Prostate gland (tissue), 2 donors: ENCODE results near the gene DPYD. TPM values are rescaled to one million over a fixed set of nuclear protein-coding genes. Genes with fewer than 3 reads are reported as not detected.

Source experiments
- DNase-seq: peaks from one replicate; pipeline ENCODE4 v3.0.0-alpha.2; 2019; ENCODE audit warnings: low spot score
- H3K27ac ChIP-seq, 2 donors: fragments of 200-600 bp; sonication (generic); 2 replicates each; pipeline ENCODE4 v1.5.1; 2017 to 2019
- H3K27me3 ChIP-seq: fragments of 200-600 bp; sonication (generic); replicated peaks from 2 replicates; pipeline ENCODE4 v1.5.1; 2019; ENCODE audit not compliant: insufficient read depth
- H3K36me3 ChIP-seq, 2 donors: fragments of 200-600 bp; sonication (generic); 1 replicate in 1 of 2; 2 replicates in 1 of 2; pipeline versions ENCODE4 v1.5.1 to v1.8.1; 2017 to 2019
- H3K4me1 ChIP-seq: fragments of 200-600 bp; sonication (generic); replicated peaks from 2 replicates; pipeline ENCODE4 v1.5.1; 2019
- H3K4me3 ChIP-seq, 2 donors: fragments of 200-600 bp; sonication (generic); 2 replicates each; pipeline ENCODE4 v1.5.1; 2017 to 2019
- H3K9me3 ChIP-seq: fragments of 200-600 bp; sonication (generic); 2 replicates; pipeline ENCODE4 v1.5.1; 2017
- POLR2A ChIP-seq: fragments of 450-650 bp; IDR thresholded peaks from one replicate; pipeline ENCODE4 v1.6.1; 2016; ENCODE audit warnings: antibody characterized with exemption, mild to moderate bottlenecking
- POLR2AphosphoS5 ChIP-seq: sonication (generic); formaldehyde crosslinking; IDR thresholded peaks from one replicate; pipeline ENCODE4 v1.6.1; 2017; ENCODE audit warnings: antibody characterized with exemption
- WGBS: methylation state at CpG from one replicate; pipeline ENCODE4 v1.1.5; 2018; 5-methylcytosine and 5-hydroxymethylcytosine counted together
- intact Hi-C: fragments of 100-400 bp; cut with DNase I; formaldehyde crosslinking; loops from one replicate; pipeline ENCODE4 v1.14.2; 2022
- total RNA-seq, 2 donors: library from RNA; depleted of rRNA; stranded (reverse); fragments of >200 nt; gene quantifications; one replicate each; pipeline ENCODE4 v1.1.0, GENCODE V29; 2016
- TF ChIP-seq, protein P1 (sequence below), 4 experiments: fragments of 200-600 bp in 2 of 4; fragments of 450-650 bp in 2 of 4; sonication (generic) in 2 of 4; IDR thresholded peaks; 1 replicate in 3 of 4; 2 replicates in 1 of 4; pipeline ENCODE4 v1.5.1; 2016 to 2019; ENCODE audit warnings: antibody characterized with exemption in 4 of 4, mild to moderate bottlenecking in 2 of 4, moderate library complexity in 2 of 4

DPYD gene
- total RNA-seq, 2 donors from 2014 or later, result 18.2 to 19.7 TPM

DNA sequence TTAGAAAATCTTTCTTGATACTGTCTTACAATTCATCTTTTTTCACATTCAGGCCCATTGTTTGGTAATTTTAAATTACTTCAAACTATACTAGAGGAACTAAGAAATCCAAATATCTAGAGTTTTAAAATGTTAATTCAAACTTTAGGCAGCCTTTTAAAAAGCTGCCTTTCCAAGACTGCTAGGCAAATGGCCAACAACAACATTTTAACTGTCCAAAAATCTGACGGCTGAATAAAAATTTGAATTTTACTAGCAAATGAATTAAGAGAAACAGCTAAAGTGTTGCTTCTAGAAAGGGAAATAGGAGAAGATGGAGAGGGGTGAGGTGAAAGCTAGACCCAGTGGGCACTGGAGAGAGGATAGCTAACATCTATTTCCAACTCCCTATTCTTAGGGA, 17.2 kb downstream of the DPYD start:
- H3K4me1 ChIP-seq, result no peaks in the 10 kb centered on the region
- H3K36me3 ChIP-seq, result no peaks in the 10 kb centered on the region
- H3K27ac ChIP-seq, result no peak overlapping the region
- DNase-seq, result no peak
- WGBS, result 3% methylated on average over 1 of the region's 1 CpG
- H3K4me3 ChIP-seq, result no peak overlapping the region
- intact Hi-C loops, result no loop called here
- H3K27me3 ChIP-seq, result no peaks in the 10 kb centered on the region
- H3K9me3 ChIP-seq, result no peaks in the 10 kb centered on the region
- TF ChIP-seq POLR2A (no peak), POLR2AphosphoS5 (no peak)
- TF ChIP-seq, protein P1, sequence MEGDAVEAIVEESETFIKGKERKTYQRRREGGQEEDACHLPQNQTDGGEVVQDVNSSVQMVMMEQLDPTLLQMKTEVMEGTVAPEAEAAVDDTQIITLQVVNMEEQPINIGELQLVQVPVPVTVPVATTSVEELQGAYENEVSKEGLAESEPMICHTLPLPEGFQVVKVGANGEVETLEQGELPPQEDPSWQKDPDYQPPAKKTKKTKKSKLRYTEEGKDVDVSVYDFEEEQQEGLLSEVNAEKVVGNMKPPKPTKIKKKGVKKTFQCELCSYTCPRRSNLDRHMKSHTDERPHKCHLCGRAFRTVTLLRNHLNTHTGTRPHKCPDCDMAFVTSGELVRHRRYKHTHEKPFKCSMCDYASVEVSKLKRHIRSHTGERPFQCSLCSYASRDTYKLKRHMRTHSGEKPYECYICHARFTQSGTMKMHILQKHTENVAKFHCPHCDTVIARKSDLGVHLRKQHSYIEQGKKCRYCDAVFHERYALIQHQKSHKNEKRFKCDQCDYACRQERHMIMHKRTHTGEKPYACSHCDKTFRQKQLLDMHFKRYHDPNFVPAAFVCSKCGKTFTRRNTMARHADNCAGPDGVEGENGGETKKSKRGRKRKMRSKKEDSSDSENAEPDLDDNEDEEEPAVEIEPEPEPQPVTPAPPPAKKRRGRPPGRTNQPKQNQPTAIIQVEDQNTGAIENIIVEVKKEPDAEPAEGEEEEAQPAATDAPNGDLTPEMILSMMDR (IDR thresholded peaks at IDR 0.05), result no peak

DNA sequence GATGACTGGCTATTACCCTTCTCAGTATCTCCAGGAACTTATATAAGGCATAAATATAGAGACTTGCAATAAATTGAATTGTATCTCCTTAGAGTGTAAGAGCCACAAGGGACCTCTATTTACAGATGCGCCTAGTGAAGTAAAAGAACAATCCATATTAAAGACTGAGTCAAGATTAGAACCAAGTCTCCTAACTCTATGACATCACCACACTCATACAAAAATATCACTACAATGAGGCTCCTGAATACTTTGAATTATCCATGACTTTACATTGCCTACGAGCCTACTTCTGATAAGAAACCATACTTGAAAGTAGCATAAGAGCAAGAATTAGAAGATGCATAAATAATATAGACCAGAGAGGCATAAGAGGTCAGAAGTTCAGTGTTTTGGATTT, 18.8 kb downstream of the DPYD start:
- H3K27me3 ChIP-seq, result no peaks in the 10 kb centered on the region
- no peak overlapping the region for H3K27ac ChIP-seq
- no peak for DNase-seq
- intact Hi-C loops, result no loop called here
- TF ChIP-seq POLR2A (no peak), POLR2AphosphoS5 (no peak)
- TF ChIP-seq, protein P1 (IDR thresholded peaks at IDR 0.05), result no peak
- H3K36me3 ChIP-seq, result no peaks in the 10 kb centered on the region
- WGBS, result 95% methylated on average over 2 of the region's 2 CpGs
- no peaks in the 10 kb centered on the region for H3K9me3 ChIP-seq
- H3K4me3 ChIP-seq, result no peak overlapping the region
- no peaks in the 10 kb centered on the region for H3K4me1 ChIP-seq

DNA sequence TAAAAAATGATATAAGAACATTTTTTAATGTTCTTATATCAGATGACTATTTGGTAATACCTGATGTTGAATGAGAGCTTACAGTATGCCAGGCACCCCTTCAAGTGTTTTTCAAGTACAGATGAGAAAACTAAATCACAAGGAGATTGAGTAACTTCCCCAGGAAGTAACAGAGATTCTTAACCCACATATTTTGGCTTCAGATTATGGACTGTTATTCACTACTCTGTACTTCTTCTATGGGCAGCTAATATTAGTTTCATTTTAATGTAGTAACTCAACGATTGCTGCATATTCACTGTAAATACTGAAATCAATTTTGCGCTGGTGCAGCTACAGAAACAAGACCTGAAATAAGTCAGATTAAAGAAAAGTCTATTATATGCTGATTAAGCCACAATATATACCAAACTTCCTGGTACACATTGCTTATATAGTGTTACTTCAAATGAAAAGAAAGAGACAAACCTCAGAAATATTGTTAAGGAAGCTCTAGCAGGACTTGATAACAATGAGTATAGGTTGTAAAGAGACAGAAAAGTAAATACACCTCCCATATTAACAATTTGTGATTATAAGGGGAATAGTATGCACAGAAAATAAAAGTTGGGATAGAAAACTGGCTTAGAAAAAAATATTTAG, 19.7 kb downstream of the DPYD start:
- intact Hi-C loops, result no loop called here
- Histone ChIP-seq H3K36me3 (no peaks in the 10 kb centered on the region), H3K27me3 (no peaks in the 10 kb centered on the region), H3K4me1 (no peaks in the 10 kb centered on the region), H3K9me3 (no peaks in the 10 kb centered on the region), H3K4me3 (no peak overlapping the region), H3K27ac (no peak overlapping the region)
- TF ChIP-seq POLR2AphosphoS5 (no peak), POLR2A (no peak)
- TF ChIP-seq, protein P1 (IDR thresholded peaks at IDR 0.05), result no peak
- 85% methylated on average over 2 of the region's 2 CpGs for WGBS
- no peak for DNase-seq

DNA sequence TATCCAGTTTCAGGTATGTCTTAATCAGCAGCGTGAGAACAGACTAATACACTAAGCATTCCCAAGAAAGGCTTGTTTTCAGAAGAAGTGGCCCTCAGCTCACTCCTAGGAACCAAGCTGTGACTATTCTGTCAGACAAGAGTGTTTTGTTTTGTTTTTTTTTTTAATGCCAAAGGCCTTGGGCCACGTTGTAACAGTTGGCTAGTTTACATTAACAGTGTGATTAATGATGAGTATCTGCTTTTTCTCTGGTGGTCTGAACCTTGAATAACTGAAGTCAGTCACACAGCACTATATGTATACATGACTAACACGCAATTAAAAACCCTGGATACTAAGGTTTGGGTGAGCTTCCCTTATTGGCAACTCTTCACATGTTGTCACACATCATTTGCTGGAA, 21.9 kb downstream of the DPYD start:
- Histone ChIP-seq H3K4me3 (no peak overlapping the region), H3K27ac (no peak overlapping the region), H3K9me3 (no peaks in the 10 kb centered on the region), H3K4me1 (no peaks in the 10 kb centered on the region), H3K27me3 (no peaks in the 10 kb centered on the region), H3K36me3 (no peaks in the 10 kb centered on the region)
- TF ChIP-seq POLR2A, result no peak
- TF ChIP-seq POLR2AphosphoS5, result no peak
- TF ChIP-seq, protein P1 (IDR thresholded peaks at IDR 0.05), result no peak
- DNase-seq, result no peak
- intact Hi-C loops, result no loop called here
- whole genome bisulfite sequencing, result 76% methylated on average over 3 of the region's 3 CpGs

DNA sequence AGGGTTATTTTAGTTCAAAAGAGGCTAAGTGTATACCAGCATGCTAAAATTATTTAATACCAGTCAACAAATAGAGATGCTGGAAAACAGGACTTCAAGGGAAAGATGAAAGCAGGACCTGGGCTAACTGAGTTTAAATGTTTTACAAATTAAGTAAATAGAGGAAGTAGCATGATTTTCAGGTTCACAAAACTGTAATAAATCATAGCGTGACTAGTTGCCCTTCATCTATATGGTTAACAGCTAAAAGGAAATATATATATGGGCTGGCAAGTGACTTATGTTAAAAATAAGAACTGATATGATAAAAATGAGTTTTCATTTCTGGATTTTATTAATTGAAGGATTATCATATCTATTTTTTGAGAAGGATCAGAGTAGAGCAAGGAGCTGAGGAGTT, 25.6 kb downstream of the DPYD start:
- intact Hi-C loops, result no loop called here
- Histone ChIP-seq H3K27ac (no peak overlapping the region), H3K4me3 (no peak overlapping the region), H3K27me3 (no peaks in the 10 kb centered on the region), H3K4me1 (no peaks in the 10 kb centered on the region), H3K9me3 (no peaks in the 10 kb centered on the region), H3K36me3 (no peaks in the 10 kb centered on the region)
- TF ChIP-seq, protein P1 (IDR thresholded peaks at IDR 0.05), result no peak
- TF ChIP-seq POLR2A, result no peak
- TF ChIP-seq POLR2AphosphoS5, result no peak
- WGBS, result 60% methylated on average over 1 of the region's 1 CpG
- DNase-seq, result no peak
